K562 (cell line): Measurements from ENCODE around the gene LEMD1. TPM values are rescaled to one million over a fixed set of nuclear protein-coding genes. Genes with fewer than 3 reads are reported as not detected.
A peak's percentile ranks its signal among the peaks of the same experiment; 100 is the strongest.

Experiments
- ATAC-seq: fragments of 200-7000 bp; cut with Tn5 transposase; 3 replicates; pipeline ENCODE4 v1.9.1; 2020; ENCODE audit warnings: moderate library complexity
- BruUV-seq: library from RNA; stranded (reverse); fragments of 400-500 nt; replicated peaks from 2 replicates; lab custom pipeline; 2021; lab: Mats Ljungman, UMichigan
- CTCF ChIA-PET: fragments of 300-600 bp; formaldehyde crosslinking; extraction: SDS; loops from one replicate; lab custom pipeline; 2021; ENCODE audit warnings: low intra/inter-chr PET ratio; lab: Yijun Ruan, JAX
- POLR2A ChIA-PET: fragments of 300-600, 350-650 bp; sonication (Branson Sonifier 250); formaldehyde crosslinking; extraction: SDS; loops from one replicate; lab custom pipeline; 2021; ENCODE audit warnings: antibody characterized with exemption, inconsistent platforms; lab: Yijun Ruan, JAX
- DNase-seq, 4 experiments: peaks; one replicate each; pipeline versions ENCODE4 v3.0.0 to v3.0.0-alpha.2; 2011 to 2018; ENCODE audit warnings: low spot score in 3 of 4, mixed read lengths in 3 of 4; ENCODE audit errors: extremely low read depth in 1 of 4
- FAIRE-seq: peaks from 2 replicates; lab custom pipeline; 2011; peaks lifted over from hg19 to GRCh38; lab: Jason Lieb, UNC
- H2AFZ ChIP-seq: 2 replicates; pipeline ENCODE4 v1.6.0; 2011; ENCODE audit warnings: low read depth, low read length, control low read depth, inconsistent platforms
- H3K27ac ChIP-seq: fragments of 200-600 bp; 3 replicates; pipeline ENCODE4 v1.8.0; 2011; ENCODE audit warnings: low read depth, mild to moderate bottlenecking, control low read depth, inconsistent platforms, low read length, moderate library complexity, mixed read lengths; ENCODE audit errors: extremely low read depth
- H3K27me3 ChIP-seq, 2 experiments: fragments of 300-600 bp in 1 of 2; 2 replicates in 1 of 2; 3 replicates in 1 of 2; pipeline versions ENCODE4 v1.6.0 to v1.8.0; 2011; ENCODE audit warnings: inconsistent platforms in 2 of 2, low read length in 2 of 2, mild to moderate bottlenecking in 1 of 2, mixed read lengths in 1 of 2, moderate library complexity in 1 of 2; ENCODE audit not compliant: control insufficient read depth in 2 of 2, insufficient read depth in 2 of 2
- H3K36me3 ChIP-seq: fragments of 300-600 bp; 3 replicates; pipeline ENCODE4 v1.8.0; 2011; ENCODE audit warnings: mild to moderate bottlenecking, low read length, inconsistent platforms; ENCODE audit not compliant: control insufficient read depth, insufficient read depth
- H3K4me1 ChIP-seq, 2 experiments: fragments of 200-600 bp in 1 of 2; replicated peaks in 1 of 2; 2 replicates in 1 of 2; 3 replicates in 1 of 2; pipeline versions ENCODE4 v1.5.1 to v1.8.0; 2011; ENCODE audit warnings: inconsistent platforms in 2 of 2, low read length in 2 of 2, mild to moderate bottlenecking in 1 of 2, mixed read lengths in 1 of 2, moderate library complexity in 1 of 2; ENCODE audit not compliant: control insufficient read depth in 2 of 2, insufficient read depth in 2 of 2
- H3K4me2 ChIP-seq: 2 replicates; pipeline ENCODE4 v1.6.1; 2011; ENCODE audit warnings: low read length, control low read depth, inconsistent platforms, mixed read lengths; ENCODE audit not compliant: insufficient read depth
- H3K4me3 ChIP-seq: fragments of 200-600 bp; sonication (generic), shearing (Covaris generic); 2 replicates; pipeline ENCODE4 v1.5.1; 2016; ENCODE audit warnings: control low read depth, inconsistent platforms
- H3K79me2 ChIP-seq: fragments of 200-600 bp; 3 replicates; pipeline ENCODE4 v1.8.0; 2011; ENCODE audit warnings: low read length, inconsistent platforms; ENCODE audit not compliant: control insufficient read depth, insufficient read depth
- H3K9ac ChIP-seq, 2 experiments: 2 replicates each; pipeline versions ENCODE4 v1.6.0 to v1.6.1; 2011; ENCODE audit warnings: low read depth in 2 of 2, low read length in 2 of 2, control low read depth in 1 of 2, inconsistent platforms in 1 of 2, mild to moderate bottlenecking in 1 of 2, mixed read lengths in 1 of 2; ENCODE audit not compliant: insufficient read depth in 1 of 2
- H3K9me1 ChIP-seq: one replicate; pipeline ENCODE4 v1.6.0; 2011; ENCODE audit warnings: inconsistent platforms, mild to moderate bottlenecking, low read length, moderate library complexity; ENCODE audit not compliant: control insufficient read depth, insufficient read depth
- H3K9me3 ChIP-seq: replicated peaks from 2 replicates; pipeline ENCODE4 v1.5.1; 2011; ENCODE audit warnings: low read depth, low read length, inconsistent platforms; ENCODE audit not compliant: control insufficient read depth, insufficient read depth
- H4K20me1 ChIP-seq: replicated peaks from 2 replicates; pipeline ENCODE4 v1.6.1; 2011; ENCODE audit warnings: low read length, inconsistent platforms, mixed read lengths; ENCODE audit not compliant: control insufficient read depth, insufficient read depth
- ELF2 ChIP-seq: fragments of 250-450 bp; sonication (Bioruptor Pico); IDR thresholded peaks from 2 replicates; pipeline ENCODE4 v1.5.0; 2021; ENCODE audit warnings: mild to moderate bottlenecking
- MTA1 ChIP-seq: fragments of 450-650 bp; IDR thresholded peaks from 2 replicates; pipeline ENCODE4 v1.6.1; 2017; ENCODE audit warnings: borderline replicate concordance
- MTF1 ChIP-seq: fragments of 250-450 bp; sonication (Bioruptor Pico); IDR thresholded peaks from 2 replicates; pipeline ENCODE4 v1.9.0; 2021; ENCODE audit warnings: moderate library complexity, mild to moderate bottlenecking, inconsistent platforms, borderline replicate concordance
- POLR3G ChIP-seq: IDR thresholded peaks from 2 replicates; pipeline ENCODE4 v1.6.1; 2011; ENCODE audit not compliant: insufficient read length, insufficient replicate concordance; ENCODE audit errors: extremely low read depth
- RBM25 ChIP-seq: fragments of 200-400 bp; formaldehyde crosslinking; IDR thresholded peaks from 2 replicates; pipeline ENCODE4 v1.6.1; 2018; ENCODE audit warnings: low read length, low read depth, moderate library complexity; ENCODE audit not compliant: severe bottlenecking
- SRSF3 ChIP-seq: fragments of 200-400 bp; formaldehyde crosslinking; IDR thresholded peaks from 2 replicates; pipeline ENCODE4 v1.6.1; 2016; ENCODE audit warnings: mild to moderate bottlenecking, low read length, moderate library complexity; ENCODE audit not compliant: insufficient read depth
- TBP ChIP-seq: optimal IDR thresholded peaks from 2 replicates; pipeline ENCODE3; 2011; ENCODE audit warnings: low read depth, low read length, improper control_type of control experiment
- ZC3H4 ChIP-seq: sonication (generic); formaldehyde crosslinking; IDR thresholded peaks from 2 replicates; pipeline ENCODE4 v1.9.0; 2021; ENCODE audit warnings: missing genetic modification reagents, borderline replicate concordance
- ZNF121 ChIP-seq: sonication (generic); formaldehyde crosslinking; conservative IDR thresholded peaks from 2 replicates; pipeline ENCODE4 v1.8.0; 2022; ENCODE audit warnings: missing genetic modification reagents
- ZNF668 ChIP-seq: fragments of 250-450 bp; sonication (Bioruptor Pico); IDR thresholded peaks from 2 replicates; pipeline ENCODE4 v1.8.0; 2022; ENCODE audit warnings: mild to moderate bottlenecking, inconsistent platforms
- WGBS: fragments of 100-300 bp; shearing (Covaris generic); methylation state at CpG from one replicate; pipeline ENCODE4 v1.1.6; 2016; ENCODE audit warnings: low coverage, mixed read lengths; ENCODE audit not compliant: insufficient coverage; ENCODE audit errors: missing lambda C conversion rate; 5-methylcytosine and 5-hydroxymethylcytosine counted together
- in situ Hi-C: fragments of 300-500 bp; cut with MboI; formaldehyde crosslinking; loops from 4 replicates; pipeline ENCODE4 v1.15.0; 2018; ENCODE audit warnings: inconsistent platforms, mixed read lengths
- intact Hi-C: fragments of 100-400 bp; cut with micrococcal nuclease; formaldehyde crosslinking; loops from 2 replicates; pipeline ENCODE4 v1.14.2; 2022
- polyA plus RNA-seq, 8 experiments: library from polyadenylated mRNA; depleted of rRNA in 4 of 8; stranded (reverse) in 5 of 8; unstranded in 3 of 8; fragments of >200 nt; fragmentation: Nextera tagmentation in 2 of 8; fragmentation: Illumina TruSeq in 1 of 8; extraction: Ambion mirVana in 2 of 8; extraction: Trizol in 1 of 8; gene quantifications; 2 replicates each; pipeline versions ENCODE4 v1.2.1 to v1.2.3, GENCODE V29; 2011 to 2014; ENCODE audit warnings: inconsistent platforms in 1 of 8, missing spikeins in 1 of 8
- total RNA-seq, 7 experiments: library from RNA; depleted of rRNA in 6 of 7; stranded (reverse); fragments of >200 nt in 6 of 7; fragmentation: Illumina TruSeq in 2 of 7; extraction: Trizol in 2 of 7; gene quantifications; 2 replicates each; pipeline versions ENCODE4 v1.2.1 to v1.2.3, GENCODE V29; 2011 to 2021; ENCODE audit warnings: low replicate concordance in 1 of 7
- TF ChIP-seq, protein P1 (sequence below): sonication (generic); formaldehyde crosslinking; IDR thresholded peaks from 2 replicates; pipeline ENCODE4 v1.9.0; 2022; ENCODE audit warnings: mild to moderate bottlenecking, missing genetic modification reagents

Gene LEMD1
- total and polyA plus RNA-seq, 9 of the 15 experiments (the other 6 are each of a cell fraction or from before 2014, with no cell fraction given) = 0.11 to 2.4 (median 0.57) TPM; not detected in 1

DNA sequence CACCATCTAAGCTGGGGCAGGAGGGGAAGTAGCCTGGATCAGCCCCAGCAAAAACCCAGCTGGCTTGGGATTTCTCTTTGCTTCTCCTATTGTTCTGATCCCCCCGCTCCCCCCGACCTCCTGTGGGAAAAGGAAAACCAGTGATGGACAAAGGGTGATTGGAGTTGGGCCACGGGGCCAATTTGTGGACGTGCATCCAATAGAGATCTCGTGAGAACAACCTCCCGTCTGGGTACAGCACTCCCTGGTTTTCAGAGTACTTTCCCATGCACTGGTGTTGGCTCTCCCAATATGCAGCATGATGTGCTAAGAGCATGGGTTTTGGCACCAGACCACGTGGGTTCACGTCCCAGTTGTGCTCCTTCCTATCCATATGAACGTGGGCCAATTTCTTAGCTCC lies 25.0 kb upstream of the LEMD1 start:
- 50% methylated on average over 9 of the region's 9 CpGs for WGBS
- H2AFZ ChIP-seq = no peak overlapping the region
- BruUV-seq = no TSS peak
- DNase-seq (no peak), ATAC-seq (no peak), FAIRE-seq (no peak)
- H4K20me1 ChIP-seq = no peaks in the 10 kb centered on the region
- peaks cover 45 to 50% of the 10 kb centered on the region in 2 experiments; a peak in 4 of 5 replicates for H3K4me1 ChIP-seq
- TF ChIP-seq, protein P1, sequence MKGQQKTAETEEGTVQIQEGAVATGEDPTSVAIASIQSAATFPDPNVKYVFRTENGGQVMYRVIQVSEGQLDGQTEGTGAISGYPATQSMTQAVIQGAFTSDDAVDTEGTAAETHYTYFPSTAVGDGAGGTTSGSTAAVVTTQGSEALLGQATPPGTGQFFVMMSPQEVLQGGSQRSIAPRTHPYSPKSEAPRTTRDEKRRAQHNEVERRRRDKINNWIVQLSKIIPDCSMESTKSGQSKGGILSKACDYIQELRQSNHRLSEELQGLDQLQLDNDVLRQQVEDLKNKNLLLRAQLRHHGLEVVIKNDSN (CRISPR knock-in tag) = 0 out of 2 replicates have a peak, but pooled peaks have one; percentile 23
- no peak for TF ChIP-seq MTF1 (CRISPR knock-in tag)
- CTCF ChIA-PET = no interaction called here
- H3K27ac ChIP-seq = no peak overlapping the region
- no peak overlapping the region for H3K4me3 ChIP-seq
- peaks cover 10% of the 10 kb centered on the region; the same call in 2 of the 3 replicates for H3K79me2 ChIP-seq
- in situ Hi-C loops (no loop called here), intact Hi-C loops (no loop called here)
- POLR2A ChIA-PET = interaction anchor here (0.7 to 0.8 kb wide), 2 partner anchors 8 to 20 kb away, joined by 3 to 6 read pairs; no protein-coding TSS in a partner anchor
- H3K36me3 ChIP-seq = no peaks in the 10 kb centered on the region
- no peaks in the 10 kb centered on the region for H3K27me3 ChIP-seq
- no peaks in the 10 kb centered on the region for H3K9me3 ChIP-seq
- H3K4me2 ChIP-seq = no peak overlapping the region
- no peaks in the 10 kb centered on the region for H3K9me1 ChIP-seq
- H3K9ac ChIP-seq = no peak overlapping the region; a peak in 1 of 4 replicates

DNA sequence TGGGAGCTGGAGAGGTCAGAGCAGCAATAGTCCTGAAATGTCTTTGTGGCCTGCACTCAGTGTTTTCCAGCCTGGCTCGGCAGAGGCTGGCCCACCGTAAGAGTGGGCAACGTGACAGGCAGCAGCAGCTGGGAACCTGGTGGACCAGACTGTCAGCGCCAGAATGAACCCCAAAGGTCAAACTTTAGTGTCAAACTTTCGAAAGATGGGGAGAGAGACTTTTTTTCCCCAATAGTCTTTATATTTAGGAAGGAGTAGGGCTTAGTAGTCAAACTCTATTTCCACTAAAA lies 23.7 kb upstream of the LEMD1 start:
- in situ Hi-C loops = no loop called here
- FAIRE-seq (no peak), ATAC-seq (no peak), DNase-seq (no peak)
- H3K27me3 ChIP-seq = no peaks in the 10 kb centered on the region
- no peaks in the 10 kb centered on the region for H3K36me3 ChIP-seq
- H3K27ac ChIP-seq = no peak overlapping the region
- WGBS = 46% methylated on average over 5 of the region's 5 CpGs
- peak overlapping the region in 1 of 2 experiments; percentile 75; a peak in 1 of 4 replicates for H3K9ac ChIP-seq
- H3K4me3 ChIP-seq = no peak overlapping the region
- peaks cover 43 to 56% of the 10 kb centered on the region in 2 experiments for H3K4me1 ChIP-seq
- H2AFZ ChIP-seq = peak overlapping the region; percentile 69; the same call in 1 of the 2 replicates
- no peaks in the 10 kb centered on the region for H3K9me1 ChIP-seq
- intact Hi-C loops = no loop called here
- POLR2A ChIA-PET = interaction anchor here (0.7 to 1.0 kb wide), 3 partner anchors 9 to 55 kb away, joined by 3 to 4 read pairs (median 4); no protein-coding TSS in a partner anchor
- H4K20me1 ChIP-seq = no peaks in the 10 kb centered on the region
- no peaks in the 10 kb centered on the region for H3K9me3 ChIP-seq
- H3K79me2 ChIP-seq = peaks cover 10% of the 10 kb centered on the region; the same call in 2 of the 3 replicates
- CTCF ChIA-PET = no interaction called here
- BruUV-seq = no TSS peak
- peak overlapping the region; percentile 26; the same call in 1 of the 2 replicates for H3K4me2 ChIP-seq
- TF ChIP-seq TBP (no peak), POLR3G (no peak), RBM25 (no peak), MTA1 (no peak), SRSF3 (no peak), ZNF668 (no peak), ELF2 (CRISPR knock-in tag) (no peak), ZC3H4 (CRISPR knock-in tag) (no peak), ZNF121 (no peak)
